SHP77 treated with DMSO at 0.1 percent for 48 hours (cell line): ENCODE data around the gene EZH1.
"Not testable (repeated sequence)": the region's sequence is repeated elsewhere in the genome, so short reads cannot be mapped to it uniquely, and the experiment has no call there.

Experiments
- DNase-seq: peaks from one replicate; lab custom pipeline; 2025; lab: John Stamatoyannopoulos, UW

The EZH1 gene

DNA sequence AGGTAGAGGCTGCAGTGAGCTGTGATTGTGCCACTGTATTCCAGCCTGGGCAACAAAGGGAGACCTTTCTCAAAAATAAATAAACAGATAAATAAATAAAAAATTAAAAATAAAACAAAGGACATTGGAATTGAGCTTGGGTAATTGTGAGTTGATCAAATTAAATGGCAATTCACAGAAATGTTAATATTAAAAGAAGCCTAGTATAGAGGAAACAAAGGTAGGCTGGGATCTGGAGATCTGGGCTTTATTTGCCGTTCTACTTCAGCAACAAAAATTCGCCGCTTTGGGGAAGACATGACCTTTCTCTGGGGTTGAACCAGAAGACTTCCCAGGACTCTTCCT lies 28.1 kb upstream of the EZH1 start:
- DNase-seq = no peak

DNA sequence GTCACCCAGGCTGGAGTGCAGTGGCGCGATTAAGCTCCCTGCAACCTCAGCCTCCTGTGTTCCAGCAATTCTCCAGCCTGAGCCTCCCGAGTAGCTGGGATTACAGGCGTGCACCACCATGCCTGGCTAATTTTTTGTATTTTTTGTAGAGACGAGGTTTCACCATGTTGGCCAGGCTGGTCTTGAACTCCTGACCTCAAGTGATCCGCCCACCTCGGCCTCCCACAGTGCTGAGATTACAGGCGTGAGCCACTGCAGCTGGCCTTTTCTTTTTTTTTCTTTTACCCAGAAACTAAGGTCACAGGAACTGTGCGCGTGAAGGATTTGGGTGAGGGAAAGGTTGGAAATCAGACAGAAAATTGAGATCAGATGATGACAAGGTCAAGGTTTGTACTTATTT lies 25.1 kb upstream of the EZH1 start:
- DNase-seq = not testable (repeated sequence)

DNA sequence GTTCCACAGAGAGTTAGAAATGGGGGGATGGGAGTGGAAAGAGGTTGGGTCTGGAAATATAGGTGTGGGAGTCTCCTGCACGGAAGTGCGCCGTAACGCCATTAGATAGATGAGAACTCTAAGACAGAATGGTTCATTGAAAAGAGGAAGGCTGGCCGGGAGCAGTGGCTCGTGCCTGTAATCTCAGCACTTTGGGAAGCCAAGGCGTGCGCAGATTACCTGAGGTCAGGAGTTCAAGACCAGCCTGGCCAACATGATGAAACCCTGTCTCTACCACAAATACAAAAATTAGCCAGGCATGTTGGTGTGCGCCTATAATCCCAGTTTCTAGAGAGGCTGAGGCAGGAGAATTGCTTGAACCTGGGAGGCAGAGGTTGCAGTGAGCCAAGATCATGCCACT lies 23.2 kb upstream of the EZH1 start:
- DNase-seq = not testable (repeated sequence)

GRCh38 chr17:42767512-42767911 lies 22.7 kb upstream of the EZH1 start:
- DNase-seq = no peak

GRCh38 chr17:42766124-42766523 lies 21.3 kb upstream of the EZH1 start:
- no peak for DNase-seq

GRCh38 chr17:42761638-42762037 lies 16.8 kb upstream of the EZH1 start:
- no peak for DNase-seq

GRCh38 chr17:42760652-42761581 lies 16.1 kb upstream of the EZH1 start, which contains the start of gene RAMP2:
Gene RAMP2 (plus strand): TSS chr17:42761227. CDS start chr17:42761262, 35 bp downstream.
- DNase-seq = no peak

DNA sequence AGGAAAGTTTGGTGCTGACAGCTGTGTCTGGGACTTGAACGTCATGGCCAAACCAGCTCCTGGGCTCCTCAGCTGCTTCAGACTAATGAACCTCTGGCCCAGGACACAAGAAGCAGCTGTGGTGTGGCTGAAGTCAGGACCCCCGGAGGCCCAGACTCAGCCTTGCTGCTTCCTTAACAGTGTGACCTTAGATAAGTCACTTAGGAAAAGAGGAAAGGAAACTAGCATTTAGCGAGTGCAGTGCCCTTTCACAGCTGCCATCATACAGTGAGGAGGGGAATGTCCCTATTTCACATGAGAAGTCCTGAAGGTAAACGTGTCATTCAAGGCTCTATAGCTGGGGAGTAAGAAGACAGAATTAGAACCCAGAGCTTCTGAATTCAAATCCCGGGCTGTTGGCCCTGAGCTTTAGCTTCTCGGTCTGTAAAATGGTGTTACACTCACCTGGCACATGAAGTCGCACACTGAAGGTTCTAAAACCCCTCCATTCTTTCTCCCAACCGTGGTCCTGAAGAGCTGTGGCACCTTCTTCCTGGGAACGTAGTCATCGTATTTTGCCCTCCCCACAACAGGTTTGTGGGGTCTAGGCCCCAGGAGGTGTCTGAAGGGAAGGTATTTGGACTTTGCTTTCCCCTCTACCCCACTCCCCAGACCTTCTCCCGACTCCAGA lies 15.3 kb upstream of the EZH1 start:
- no peak for DNase-seq

DNA sequence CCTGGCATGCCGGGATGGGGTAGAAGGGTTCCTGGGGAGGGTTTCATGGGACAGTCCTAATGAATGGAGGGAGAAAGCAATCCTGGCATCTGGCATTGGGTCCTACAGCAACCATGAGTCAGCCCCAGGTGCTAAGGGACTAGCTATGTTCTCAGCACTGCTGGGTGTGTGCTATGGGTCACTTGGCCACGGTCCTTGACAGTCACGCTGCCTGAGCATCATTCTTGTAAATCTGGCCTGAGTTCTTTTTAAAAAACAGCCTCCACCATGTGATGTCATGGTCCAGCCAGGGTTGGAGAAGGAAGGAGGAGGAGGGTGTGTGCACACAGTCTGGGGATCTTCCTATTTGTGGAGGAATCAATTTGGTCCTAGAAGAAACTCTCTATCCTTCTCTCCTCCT lies 9.9 kb upstream of the EZH1 start:
- DNase-seq = no peak

GRCh38 chr17:42751628-42752027 lies 6.8 kb upstream of the EZH1 start:
- DNase-seq = no peak

DNA sequence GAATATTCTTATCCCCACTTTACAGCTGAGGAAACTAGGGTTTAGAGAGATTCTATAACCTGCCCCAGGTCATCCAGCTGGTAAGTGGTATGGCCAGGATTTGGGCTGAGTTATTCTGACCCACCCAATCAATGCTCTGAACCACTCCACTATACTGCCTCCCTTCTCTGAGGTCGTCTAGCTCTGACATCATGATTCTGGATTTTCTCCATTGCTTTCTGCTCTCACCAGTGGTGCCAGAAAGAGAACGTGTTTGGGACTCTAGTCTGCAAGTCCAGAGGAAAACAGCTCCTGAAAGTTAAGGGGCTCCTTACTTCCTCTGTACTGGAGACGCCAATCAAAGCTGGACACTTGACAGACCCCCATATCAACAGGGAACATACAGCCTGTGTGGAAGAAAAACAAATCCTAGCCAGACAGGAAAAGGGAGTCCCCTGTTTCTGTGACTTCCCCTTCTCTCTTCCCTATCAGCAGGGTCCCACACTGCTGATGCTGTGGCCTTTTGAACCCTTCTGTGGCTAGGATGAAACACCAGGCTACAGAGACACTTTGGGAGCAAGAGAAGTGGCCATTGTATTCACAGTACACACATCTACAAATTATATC lies 6.0 kb upstream of the EZH1 start:
- DNase-seq = no peak

GRCh38 chr17:42748908-42749798 lies 4.3 kb upstream of the EZH1 start:
- no peak for DNase-seq

DNA sequence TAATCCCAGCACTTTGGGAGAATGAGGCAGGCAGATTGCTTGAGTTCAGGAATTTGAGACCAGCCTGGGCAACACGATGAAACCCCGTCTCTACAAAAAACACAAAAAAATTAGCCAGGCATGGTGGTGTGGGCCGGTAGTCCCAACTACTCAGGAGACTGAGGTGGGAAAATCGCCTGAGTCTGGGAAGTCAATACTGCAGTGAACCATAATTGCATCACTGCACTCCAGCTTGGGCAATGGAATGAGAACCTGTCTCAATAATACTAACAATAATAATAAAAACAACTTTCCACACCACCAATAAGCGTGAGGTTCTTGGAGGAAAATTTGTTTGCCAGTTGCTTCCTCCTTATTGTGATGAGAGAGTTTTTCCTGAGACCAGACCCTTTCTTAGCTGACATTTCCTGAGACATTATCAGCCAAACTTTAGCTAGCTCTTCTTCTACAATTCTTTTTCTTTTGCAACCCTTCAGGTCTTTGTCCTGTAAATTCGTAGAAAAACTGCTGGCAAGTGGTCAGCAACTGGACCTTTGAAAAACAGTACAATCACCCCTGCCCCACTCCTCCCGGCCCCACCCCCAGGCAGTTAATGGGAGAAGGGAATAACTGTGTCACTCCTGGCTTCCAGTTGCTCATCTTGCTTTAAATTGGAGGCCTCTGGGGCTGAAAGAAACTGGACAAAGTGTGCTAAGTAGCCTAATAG lies 3.5 kb upstream of the EZH1 start:
- DNase-seq = no peak

- peak; percentile 47 for DNase-seq
Measured at GRCh38 chr17:42744283-42744805, 496 bp downstream of the EZH1 start.

DNA sequence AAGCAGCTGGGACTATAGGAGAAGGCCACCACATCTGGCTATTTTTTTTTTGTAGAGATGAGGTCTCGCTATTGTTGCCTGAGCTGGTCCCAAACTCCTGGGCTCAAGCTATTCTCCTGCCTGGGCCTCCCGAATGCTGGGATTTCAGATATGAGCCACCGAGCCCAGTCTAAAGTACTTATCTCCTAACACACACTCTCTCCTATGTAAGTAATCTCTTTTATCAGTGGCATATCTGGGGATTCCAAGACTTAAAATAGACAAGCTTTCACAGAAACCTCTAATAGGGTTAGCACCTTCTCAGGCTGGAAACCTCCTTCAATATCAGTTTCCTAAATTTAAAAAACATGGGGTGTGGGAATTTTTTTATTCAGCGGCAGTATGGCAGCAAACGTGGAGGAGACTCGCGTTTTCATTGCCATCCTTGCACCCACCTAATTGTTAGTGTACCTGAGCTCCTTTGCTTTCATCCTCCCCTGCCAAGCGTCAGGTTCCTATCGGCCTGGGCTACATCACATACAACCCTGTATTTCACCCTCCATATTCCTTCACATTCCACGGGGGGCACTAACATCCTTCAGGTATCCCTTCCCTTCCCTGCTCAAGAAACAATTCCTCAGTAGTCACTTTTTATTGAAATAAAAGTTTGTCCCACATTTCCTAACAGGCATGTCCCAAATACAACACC lies 1.1 kb downstream of the EZH1 start:
- DNase-seq = peak; percentile 36

DNA sequence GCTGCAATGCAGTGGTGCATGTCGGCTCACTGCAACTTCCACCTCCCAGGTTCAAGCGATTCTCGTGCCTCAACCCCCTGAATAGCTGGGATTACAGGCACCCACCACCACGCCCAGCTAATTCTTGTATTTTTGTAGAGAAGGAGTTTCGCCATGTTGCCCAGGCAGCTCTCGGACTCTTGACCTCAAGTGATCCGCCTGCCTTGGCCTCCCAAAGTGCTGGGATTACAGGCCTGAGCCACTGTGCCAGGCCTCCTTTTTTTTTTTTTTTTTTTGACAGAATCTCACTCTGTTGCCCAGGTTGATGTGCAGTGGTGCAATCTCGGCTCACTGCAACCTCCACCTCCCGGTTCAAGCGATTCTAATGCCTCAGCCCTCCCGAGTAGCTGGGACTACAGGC lies 1.9 kb downstream of the EZH1 start:
- DNase-seq = not testable (repeated sequence)

DNA sequence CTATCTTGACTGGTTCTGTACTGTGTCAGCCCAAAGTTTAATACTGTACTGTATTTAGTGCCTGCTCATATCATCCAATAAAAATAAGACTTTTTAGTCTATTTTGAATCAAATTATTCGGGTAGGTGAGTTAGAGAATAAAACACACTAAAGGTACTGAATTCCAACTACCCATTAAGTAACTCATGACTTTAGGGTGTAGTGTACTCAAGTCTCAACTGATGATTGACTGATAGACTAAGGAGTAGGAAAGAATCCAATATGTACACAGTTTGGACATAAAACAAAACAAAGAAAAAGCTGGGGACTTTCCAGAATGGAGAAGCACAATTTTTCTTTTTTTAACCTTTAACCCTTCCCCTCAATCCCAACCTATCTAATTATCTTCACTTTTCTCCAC lies 4.1 kb downstream of the EZH1 start:
- no peak for DNase-seq

DNA sequence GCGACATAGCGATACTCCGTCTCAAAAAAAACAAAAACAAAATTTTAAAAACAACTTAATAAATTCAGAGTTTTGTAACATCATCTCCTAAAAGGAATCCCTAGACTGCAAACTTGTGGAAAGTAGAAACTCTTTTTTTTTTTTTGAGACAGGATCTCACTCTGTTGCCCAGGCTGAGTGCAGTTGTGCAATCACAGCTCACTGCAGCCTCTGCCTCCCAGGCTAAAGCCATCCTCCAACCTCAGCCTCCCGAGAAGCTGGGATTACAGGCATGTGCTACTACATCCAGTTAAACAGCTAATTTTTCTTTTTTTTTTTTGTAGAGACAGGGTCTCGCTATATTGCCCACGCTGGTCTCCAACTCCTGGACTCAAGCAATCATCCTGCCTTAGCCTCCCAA lies 19.7 kb downstream of the EZH1 start:
- no peak for DNase-seq

DNA sequence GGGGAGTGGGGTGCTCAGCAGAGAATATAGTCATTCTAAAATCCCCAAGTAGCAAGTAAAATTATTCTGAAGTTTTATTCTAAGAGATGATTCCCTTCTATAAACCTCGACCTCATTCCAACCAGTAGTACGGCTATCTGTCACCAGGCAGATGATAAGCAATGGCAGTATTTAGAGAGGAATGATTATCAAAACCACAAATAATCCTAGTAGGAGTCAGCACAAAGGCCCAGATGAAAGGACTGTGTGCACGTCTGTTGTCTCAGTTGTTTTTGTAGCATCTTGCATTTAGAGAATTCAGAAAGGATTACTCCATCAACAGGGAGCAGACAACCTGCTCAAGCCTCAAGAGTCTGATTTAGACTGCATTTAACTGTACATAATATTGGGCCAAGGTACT lies 21.2 kb downstream of the EZH1 start:
- DNase-seq = no peak

DNA sequence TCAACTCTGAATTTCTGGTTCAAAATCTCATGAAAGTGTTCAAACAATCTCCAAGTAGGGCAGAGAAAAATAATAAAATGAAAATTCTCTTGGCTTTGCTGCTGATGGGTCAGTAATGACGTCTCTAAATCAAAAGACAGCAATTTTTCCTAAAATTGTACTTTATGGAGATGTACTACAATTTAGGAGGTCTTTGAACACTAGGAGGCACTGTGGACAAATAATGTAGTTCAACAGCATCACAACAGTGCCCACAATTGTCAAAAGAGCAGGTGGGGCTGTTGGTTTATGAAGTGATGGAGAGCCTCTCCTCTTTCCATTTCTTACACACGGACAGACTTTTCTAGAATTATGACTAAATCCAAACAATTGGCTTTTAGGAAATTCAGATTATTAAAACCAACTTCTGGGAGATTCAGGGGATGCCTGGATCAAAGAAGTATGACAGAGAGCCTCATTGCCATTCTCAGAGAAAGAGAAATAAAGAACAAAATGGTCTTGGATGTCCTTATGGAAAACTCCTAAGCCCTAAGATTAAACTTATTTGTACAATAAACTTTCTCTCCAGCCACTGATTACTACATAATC lies 23.8 kb downstream of the EZH1 start:
- DNase-seq = peak; percentile 60
